Transverse colon (tissue), 4 donors: ENCODE measurements around the gene ELAVL2.

Experiments
- CTCF ChIP-seq, 5 experiments: fragments of 200-600 bp in 3 of 5; fragments of 450-650 bp in 2 of 5; sonication (generic) in 3 of 5; IDR thresholded peaks; 1 replicate in 2 of 5; 2 replicates in 3 of 5; pipeline ENCODE4 v1.5.1; 2016 to 2017; ENCODE audit warnings: antibody characterized with exemption in 5 of 5, inconsistent platforms in 3 of 5, mild to moderate bottlenecking in 2 of 5, moderate library complexity in 1 of 5
- POLR2A ChIP-seq: fragments of 450-650 bp; IDR thresholded peaks from one replicate; pipeline ENCODE4 v1.6.1; 2016; ENCODE audit warnings: antibody characterized with exemption, mild to moderate bottlenecking, moderate library complexity
- POLR2AphosphoS5 ChIP-seq, 3 donors: sonication (generic); formaldehyde crosslinking; IDR thresholded peaks; one replicate each; pipeline ENCODE4 v1.6.1; 2016; ENCODE audit warnings: antibody characterized with exemption in 3 of 3

- no peak for TF ChIP-seq CTCF (IDR thresholded peaks at IDR 0.05)
- TF ChIP-seq POLR2A: no peak
- TF ChIP-seq POLR2AphosphoS5 (IDR thresholded peaks at IDR 0.05): no peak
These were observed 84.7 kb downstream of the ELAVL2 start for GRCh38 chr9:23741351-23741750.
